Keratinocyte (primary cell): Measurements from ENCODE around the gene BEAN1. TPM values are rescaled to one million over a fixed set of nuclear protein-coding genes. Genes with fewer than 3 reads are reported as not detected.
A peak's percentile ranks its signal among the peaks of the same experiment; 100 is the strongest.

Experiments
- DNase-seq: peaks from one replicate; pipeline ENCODE4 v3.0.0-alpha.2; 2011; ENCODE audit warnings: low read depth, missing footprints, low spot score
- FAIRE-seq: peaks from 2 replicates; lab custom pipeline; 2011; peaks lifted over from hg19 to GRCh38; lab: Jason Lieb, UNC
- H2AFZ ChIP-seq: 2 replicates; pipeline ENCODE4 v1.6.0; 2012; ENCODE audit warnings: low read length, control low read depth, inconsistent platforms; ENCODE audit not compliant: control insufficient read depth
- H3K27ac ChIP-seq: 2 replicates; pipeline ENCODE4 v1.5.1; 2011; ENCODE audit warnings: low read length; ENCODE audit not compliant: control insufficient read depth, insufficient read depth
- H3K27me3 ChIP-seq: 3 replicates; pipeline ENCODE4 v1.6.0; 2011; ENCODE audit warnings: low read length; ENCODE audit not compliant: control insufficient read depth, insufficient read depth; ENCODE audit errors: extremely low read depth
- H3K36me3 ChIP-seq, 2 experiments: 2 replicates in 1 of 2; 3 replicates in 1 of 2; pipeline ENCODE4 v1.5.1; 2011; ENCODE audit warnings: low read length in 2 of 2, mild to moderate bottlenecking in 1 of 2; ENCODE audit not compliant: control insufficient read depth in 2 of 2, insufficient read depth in 2 of 2; ENCODE audit errors: extremely low read depth in 1 of 2
- H3K4me1 ChIP-seq: 3 replicates; pipeline ENCODE4 v1.5.1; 2011; ENCODE audit warnings: low read length; ENCODE audit not compliant: control insufficient read depth, insufficient read depth; ENCODE audit errors: extremely low read depth
- H3K4me2 ChIP-seq: 3 replicates; pipeline ENCODE4 v1.6.0; 2011; ENCODE audit warnings: low read depth, low read length; ENCODE audit not compliant: control insufficient read depth, insufficient read depth; ENCODE audit errors: extremely low read depth
- H3K4me3 ChIP-seq, 3 experiments: fragments of 200-600 bp in 1 of 3; sonication (generic) in 1 of 3; 2 replicates in 2 of 3; 3 replicates in 1 of 3; pipeline ENCODE4 v1.5.1; 2011 to 2016; ENCODE audit warnings: low read length in 3 of 3, mild to moderate bottlenecking in 3 of 3, control low read depth in 2 of 3, inconsistent platforms in 1 of 3, low read depth in 1 of 3, mixed read lengths in 1 of 3, mixed run types in 1 of 3, moderate library complexity in 1 of 3; ENCODE audit not compliant: control insufficient read depth in 2 of 3, insufficient read depth in 2 of 3; ENCODE audit errors: extremely low read depth in 1 of 3
- H3K79me2 ChIP-seq: 2 replicates; pipeline ENCODE4 v1.6.0; 2012; ENCODE audit warnings: low read length; ENCODE audit not compliant: control insufficient read depth, insufficient read depth
- H3K9ac ChIP-seq: 3 replicates; pipeline ENCODE4 v1.6.0; 2011; ENCODE audit warnings: low read length; ENCODE audit not compliant: control insufficient read depth, insufficient read depth; ENCODE audit errors: extremely low read depth
- H3K9me1 ChIP-seq: 3 replicates; pipeline ENCODE4 v1.6.0; 2011; ENCODE audit warnings: low read length; ENCODE audit not compliant: control insufficient read depth, insufficient read depth; ENCODE audit errors: extremely low read depth
- H3K9me3 ChIP-seq: 2 replicates; pipeline ENCODE4 v1.5.1; 2012; ENCODE audit warnings: low read depth, low read length; ENCODE audit not compliant: control insufficient read depth
- H4K20me1 ChIP-seq: 3 replicates; pipeline ENCODE4 v1.6.0; 2011; ENCODE audit warnings: low read length; ENCODE audit not compliant: control insufficient read depth, insufficient read depth; ENCODE audit errors: extremely low read depth
- CTCF ChIP-seq, 3 experiments: IDR thresholded peaks in 1 of 3; conservative IDR thresholded peaks in 1 of 3; optimal IDR thresholded peaks in 1 of 3; 2 replicates in 2 of 3; 3 replicates in 1 of 3; pipeline versions ENCODE3 to v1.5.1; 2011; ENCODE audit warnings: low read length in 3 of 3, mild to moderate bottlenecking in 3 of 3, moderate library complexity in 2 of 3, control low read depth in 1 of 3, inconsistent platforms in 1 of 3; ENCODE audit not compliant: insufficient read depth in 2 of 3; ENCODE audit errors: extremely low read depth in 1 of 3
- EZH2 ChIP-seq: IDR thresholded peaks from one replicate; pipeline ENCODE4 v1.6.1; 2012; ENCODE audit warnings: inconsistent platforms, mild to moderate bottlenecking, low read length, moderate library complexity
- dilution Hi-C: fragments of 300-500 bp; cut with MboI; formaldehyde crosslinking; loops from one replicate; pipeline ENCODE4 v1.7.0; 2020; ENCODE audit warnings: low sequenced_read_pairs; ENCODE audit not compliant: extremely low pct_ligation_motif_present
- polyA plus RNA-seq, 5 experiments: library from polyadenylated mRNA; depleted of rRNA in 3 of 5; stranded (reverse) in 3 of 5; stranded (forward) in 1 of 5; unstranded in 1 of 5; fragments of >200 nt; gene quantifications; 1 replicate in 1 of 5; 2 replicates in 3 of 5; 3 replicates in 1 of 5; pipeline versions ENCODE4 v1.2.1 to v1.2.3, GENCODE V29; 2011 to 2012; ENCODE audit warnings: missing spikeins in 2 of 5, low read depth in 1 of 5, low replicate concordance in 1 of 5

Gene BEAN1
- polyA plus RNA-seq, 1 donor (not counting 4 experiments of a cell fraction or from before 2014, with no cell fraction given) = 0.24 TPM

- Histone ChIP-seq H3K9me3 (no peaks in the 10 kb centered on the region), H3K4me2 (peak overlapping the region; percentile 83)
- dilution Hi-C loops = no loop called here
These were observed 44.7 kb upstream of the BEAN1 start for GRCh38 chr16:66382171-66382965.

DNA sequence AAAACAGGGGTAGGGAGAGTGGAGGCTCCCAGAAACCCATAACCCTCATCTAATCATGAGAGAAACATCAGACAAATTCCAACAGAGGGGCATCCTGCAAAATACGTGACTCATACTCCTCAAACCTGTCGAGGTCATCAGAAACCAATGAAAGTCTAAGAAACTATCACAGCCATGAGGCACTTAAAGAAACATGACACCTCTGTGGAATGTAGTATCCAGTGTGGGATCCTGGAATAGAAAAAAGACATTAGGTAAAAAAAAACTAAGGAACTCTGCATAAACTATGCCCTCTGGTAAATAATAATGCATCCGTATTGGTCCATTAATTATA is 44.2 kb upstream of the BEAN1 start:
- DNase-seq (no peak), FAIRE-seq (peak; percentile 51)
- Histone ChIP-seq H3K27me3 (no peaks in the 10 kb centered on the region), H2AFZ (peak overlapping the region; percentile 62), H3K9me1 (no peaks in the 10 kb centered on the region), H3K9me3 (no peaks in the 10 kb centered on the region), H3K79me2 (no peaks in the 10 kb centered on the region), H3K27ac (peak overlapping the region; percentile 95), H3K4me1 (peaks cover 28% of the 10 kb centered on the region), H4K20me1 (no peaks in the 10 kb centered on the region), H3K4me3 (peak overlapping the region in 1 of 3 experiments; percentile 8), H3K36me3 (no peaks in the 10 kb centered on the region), H3K9ac (peak overlapping the region; percentile 82), H3K4me2 (peak overlapping the region; percentile 83)
- TF ChIP-seq CTCF (optimal IDR thresholded peaks at IDR 0.05 in 1 of 3, IDR thresholded peaks at IDR 0.05 in 1 of 3, conservative IDR thresholded peaks at IDR 0.05 in 1 of 3; ENCODE audit: extremely low read depth in 1 of 3, insufficient read depth in 2 of 3, low read length in 3 of 3) = no peak
- TF ChIP-seq EZH2 = no peak
- dilution Hi-C loops = no loop called here

More at GRCh38 chr16:66382171-66382965, 44.7 kb upstream of the BEAN1 start:
- H3K9ac ChIP-seq = peak overlapping the region; percentile 82
- H3K4me1 ChIP-seq = peaks cover 28% of the 10 kb centered on the region
- H3K79me2 ChIP-seq = no peaks in the 10 kb centered on the region
- no peaks in the 10 kb centered on the region for H4K20me1 ChIP-seq
- H3K27ac ChIP-seq = peak overlapping the region; percentile 95
- DNase-seq (no peak), FAIRE-seq (peak; percentile 85)
- H3K27me3 ChIP-seq = no peaks in the 10 kb centered on the region
- H3K4me3 ChIP-seq = peak overlapping the region in 1 of 3 experiments; percentile 23
- H2AFZ ChIP-seq = peak overlapping the region; percentile 49
- TF ChIP-seq CTCF (optimal IDR thresholded peaks at IDR 0.05 in 1 of 3, IDR thresholded peaks at IDR 0.05 in 1 of 3, conservative IDR thresholded peaks at IDR 0.05 in 1 of 3; ENCODE audit: extremely low read depth in 1 of 3, insufficient read depth in 2 of 3, low read length in 3 of 3) (peak in 1 of 3 experiments; percentile 3), EZH2 (no peak)
- no peaks in the 10 kb centered on the region for H3K9me1 ChIP-seq
- H3K36me3 ChIP-seq = no peaks in the 10 kb centered on the region
